HG03039 (cell line): ENCODE results near the gene ZNF565.
"Not testable (repeated sequence)": the region's sequence is repeated elsewhere in the genome, so short reads cannot be mapped to it uniquely, and the experiment has no call there.

Experiments used
- ATAC-seq: cut with Tn5 transposase; IDR thresholded peaks from one replicate; pipeline ENCODE4 v1.9.1; 2021; ENCODE audit warnings: mild to moderate bottlenecking, moderate library complexity; ENCODE audit not compliant: unreplicated experiment

ZNF565 gene

DNA sequence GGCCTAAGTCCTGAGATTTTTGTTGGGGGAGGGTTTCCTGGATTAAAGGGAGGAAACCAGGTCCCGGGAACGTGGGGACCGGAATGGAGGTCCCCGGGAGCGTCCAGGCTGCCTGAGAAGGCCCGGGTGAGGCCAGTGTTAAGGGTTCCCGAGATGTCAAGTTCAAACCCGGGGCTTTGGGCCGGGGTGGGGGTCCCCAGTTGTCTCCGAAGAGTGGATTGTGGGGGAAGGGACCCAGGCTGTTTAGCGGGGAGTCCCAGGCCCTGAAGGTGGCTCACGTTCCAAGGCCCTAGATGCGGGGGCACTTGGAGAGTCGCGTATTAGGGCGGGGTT lies 62.5 kb downstream of the ZNF565 start:
- ATAC-seq = no peak

- no peak for ATAC-seq
Observed at GRCh38 chr19:36151144-36152018, 63.1 kb downstream of the ZNF565 start.

DNA sequence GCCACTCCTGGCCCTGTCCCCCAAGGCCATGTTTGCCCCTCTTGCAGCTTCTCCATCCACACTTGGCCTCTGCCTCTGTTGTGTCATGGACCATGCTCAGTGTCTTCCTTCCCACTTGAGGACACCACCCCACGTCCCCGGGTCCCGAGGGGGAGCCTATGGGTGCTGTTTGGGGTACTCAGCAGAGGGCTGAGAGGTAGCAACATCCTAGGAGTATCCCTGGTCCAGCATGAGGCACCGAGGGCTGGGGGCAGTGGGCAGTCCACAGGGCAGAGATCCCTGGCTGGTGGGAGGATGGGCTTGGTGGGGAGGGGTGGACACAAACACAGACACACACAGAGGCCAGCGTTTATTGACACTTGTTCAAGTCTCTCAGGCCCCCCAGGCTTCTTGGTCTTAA lies 63.9 kb downstream of the ZNF565 start:
- no peak for ATAC-seq

DNA sequence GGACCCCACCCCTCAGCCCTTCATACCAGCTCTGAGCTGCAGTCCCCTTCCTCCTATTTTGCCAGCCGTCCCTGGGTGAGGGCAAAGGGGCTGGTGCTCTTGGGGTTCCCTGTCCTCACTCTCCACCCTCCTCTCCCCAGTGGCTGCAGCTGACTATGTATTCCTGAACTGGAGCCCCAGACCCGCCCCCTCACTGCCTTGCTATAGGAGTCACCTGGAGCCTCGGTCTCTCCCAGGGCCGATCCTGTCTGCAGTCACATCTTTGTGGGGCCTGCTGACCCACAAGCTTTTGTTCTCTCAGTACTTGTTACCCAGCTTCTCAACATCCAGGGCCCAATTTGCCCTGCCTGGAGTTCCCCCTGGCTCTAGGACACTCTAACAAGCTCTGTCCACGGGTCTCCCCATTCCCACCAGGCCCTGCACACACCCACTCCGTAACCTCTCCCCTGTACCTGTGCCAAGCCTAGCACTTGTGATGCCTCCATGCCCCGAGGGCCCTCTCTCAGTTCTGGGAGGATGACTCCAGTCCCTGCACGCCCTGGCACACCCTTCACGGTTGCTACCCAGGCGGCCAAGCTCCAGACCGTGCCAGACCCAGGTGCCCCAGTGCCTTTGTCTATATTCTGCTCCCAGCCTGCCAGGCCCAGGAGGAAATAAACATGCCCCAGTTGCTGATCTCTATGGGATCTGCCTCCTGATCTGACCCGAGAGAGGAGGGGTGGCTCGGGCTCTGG lies 64.6 kb downstream of the ZNF565 start:
- ATAC-seq = no peak

DNA sequence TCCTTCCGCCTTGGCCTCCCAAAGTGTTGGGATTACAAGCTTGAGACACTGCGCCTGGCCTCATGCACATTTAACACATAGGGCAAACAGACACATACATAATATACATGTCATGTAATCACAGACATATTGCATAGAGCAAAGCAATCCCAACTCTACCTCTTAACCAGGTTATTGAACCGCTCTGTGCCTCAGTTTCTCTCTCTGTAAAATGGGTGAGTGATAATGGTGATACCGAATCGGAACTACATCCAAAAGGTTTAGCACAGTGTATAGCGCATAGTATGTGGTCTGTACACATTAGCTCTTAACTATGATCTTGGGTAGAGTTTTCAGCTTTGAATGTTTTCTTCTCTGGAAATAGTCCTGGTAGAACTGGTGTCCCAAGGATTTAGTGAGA lies 69.8 kb downstream of the ZNF565 start:
- ATAC-seq = no peak

DNA sequence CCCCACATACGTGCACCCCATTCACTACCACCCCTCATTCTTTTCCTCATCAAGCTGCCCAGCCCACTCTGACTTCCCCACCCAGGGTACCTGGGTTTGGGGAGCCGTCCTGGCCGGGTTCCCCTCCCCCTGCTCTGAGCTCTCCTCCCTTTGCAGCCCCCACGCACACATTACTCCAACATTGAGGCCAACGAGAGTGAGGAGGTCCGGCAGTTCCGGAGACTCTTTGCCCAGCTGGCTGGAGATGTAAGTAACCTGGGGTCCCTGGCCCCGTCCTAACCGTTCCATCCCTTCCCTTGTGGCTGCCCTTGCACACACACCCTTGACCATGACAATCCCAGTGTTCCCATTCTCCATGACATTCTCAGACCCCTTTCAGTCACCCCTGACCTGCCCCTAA lies 72.0 kb downstream of the ZNF565 start:
- ATAC-seq = no peak

DNA sequence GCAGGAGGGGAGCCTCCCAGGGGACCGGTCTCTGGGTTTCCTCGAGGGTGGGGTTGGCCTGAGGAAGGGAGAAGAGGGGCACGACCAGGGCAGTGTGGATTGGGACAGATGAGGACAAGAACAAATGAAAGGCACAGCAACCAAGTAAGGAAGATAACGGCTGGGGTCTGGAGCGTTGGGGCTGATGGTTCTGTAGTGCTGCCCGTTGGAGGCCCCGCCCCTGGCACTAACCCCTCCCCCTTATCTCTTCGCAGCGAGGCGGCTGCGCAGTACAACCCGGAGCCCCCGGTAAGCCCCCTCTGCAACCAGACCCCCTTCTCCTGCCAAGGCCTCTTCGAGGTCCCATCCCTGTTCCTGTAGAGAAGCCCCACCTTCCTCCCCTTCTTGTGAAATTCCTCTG lies 72.4 kb downstream of the ZNF565 start:
- ATAC-seq = no peak

GRCh38 chr19:36141039-36141927 lies 73.2 kb downstream of the ZNF565 start:
- peak; percentile 49 for ATAC-seq

DNA sequence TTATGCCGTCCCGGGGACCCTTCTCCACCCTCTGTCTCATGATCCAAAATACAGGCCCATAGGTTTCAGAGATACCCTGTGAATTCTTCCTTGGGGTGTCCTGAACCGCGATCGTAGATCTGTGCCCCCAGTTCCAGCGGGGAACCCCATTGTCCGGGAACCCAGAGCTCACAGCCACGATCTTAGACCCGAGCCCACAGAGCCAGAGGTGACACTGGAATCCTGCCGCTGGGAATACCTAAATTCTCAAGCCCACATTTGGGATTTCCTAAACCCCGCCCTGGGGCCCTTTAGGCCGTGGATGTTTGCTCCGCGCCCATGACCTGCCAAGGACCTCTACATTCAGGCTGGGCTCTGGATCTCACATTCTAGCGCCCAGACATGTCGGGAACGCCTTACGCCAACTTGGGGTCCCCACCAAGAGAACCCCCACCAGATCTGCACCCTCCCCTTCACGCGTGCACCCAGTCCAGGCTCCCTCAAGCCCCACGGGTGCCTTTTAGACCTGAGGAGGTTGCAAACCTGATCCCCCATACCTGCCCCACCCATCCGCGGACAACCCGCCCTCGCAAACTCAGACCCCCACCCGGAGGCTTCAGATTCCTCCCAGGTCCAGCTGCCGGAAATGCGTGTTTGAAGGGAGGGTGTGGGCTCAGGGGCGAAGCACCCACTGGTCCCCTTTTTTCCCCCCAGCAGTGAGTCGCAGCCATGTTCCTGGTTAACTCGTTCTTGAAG lies 74.0 kb downstream of the ZNF565 start:
- peak; percentile 2 for ATAC-seq

GRCh38 chr19:36139473-36140303 lies 74.8 kb downstream of the ZNF565 start, which contains the start of gene CAPNS1:
CAPNS1 (plus strand) TSS chr19:36140066; CDS start chr19:36141012, 946 bp downstream.
- ATAC-seq = peak; percentile 75

- no peak for ATAC-seq
Observed at GRCh38 chr19:36139120-36139472, 75.4 kb downstream of the ZNF565 start.

- no peak for ATAC-seq
Observed at GRCh38 chr19:36136964-36137686, 77.3 kb downstream of the ZNF565 start.

DNA sequence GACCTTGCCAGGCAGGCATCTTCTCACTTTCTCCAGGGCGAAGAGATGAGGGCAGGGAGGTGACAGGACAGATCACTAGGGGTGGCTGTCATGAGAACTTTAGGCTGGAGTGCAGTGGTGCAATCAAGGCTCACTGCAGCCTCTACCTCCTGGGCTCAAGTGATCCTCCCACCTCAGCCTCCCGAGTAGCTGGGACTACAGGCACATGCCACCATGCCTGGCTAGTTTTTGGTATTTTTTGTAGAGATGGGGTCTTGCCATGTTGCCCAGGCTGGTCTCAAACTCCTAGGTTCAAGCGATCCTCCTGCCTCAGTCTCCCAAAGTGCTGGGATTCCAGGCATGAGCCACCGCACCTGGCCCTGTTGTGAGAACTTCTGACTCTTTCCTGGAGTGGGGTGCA lies 79.6 kb downstream of the ZNF565 start:
- ATAC-seq = not testable (repeated sequence)
